Retina (tissue), 1 donor: ENCODE measurements around the gene CAD.
"Not testable (repeated sequence)": the region's sequence is repeated elsewhere in the genome, so short reads cannot be mapped to it uniquely, and the experiment has no call there.

Experiments used
- DNase-seq: peaks from one replicate; pipeline ENCODE4 v3.0.0-alpha.2; 2016

CAD gene

GRCh38 chr2:27217173-27218121, at the start of gene CAD:
Gene CAD, plus strand, starts transcription at chr2:27217369. Its CDS starts 183 bp downstream, at chr2:27217552.
- peak; percentile 88 for DNase-seq

- no peak for DNase-seq
Measured at GRCh38 chr2:27170581-27171337, 46.4 kb upstream of the CAD start.

- no peak for DNase-seq
Measured at GRCh38 chr2:27171351-27171848, 45.8 kb upstream of the CAD start.

GRCh38 chr2:27174638-27175037, 42.5 kb upstream of the CAD start:
- no peak for DNase-seq

- DNase-seq = no peak
Measured at GRCh38 chr2:27175330-27175729, 41.8 kb upstream of the CAD start.

GRCh38 chr2:27175781-27176180, 41.4 kb upstream of the CAD start:
- DNase-seq = not testable (repeated sequence)

GRCh38 chr2:27177441-27178351, 39.5 kb upstream of the CAD start:
- DNase-seq = no peak

- DNase-seq = no peak
Measured at GRCh38 chr2:27178469-27178868, 38.7 kb upstream of the CAD start.

- no peak for DNase-seq
Measured at GRCh38 chr2:27179344-27180000, 37.7 kb upstream of the CAD start.

- DNase-seq = no peak
Measured at GRCh38 chr2:27182346-27182745, 34.8 kb upstream of the CAD start.

- DNase-seq = no peak
Measured at GRCh38 chr2:27184115-27184514, 33.1 kb upstream of the CAD start.

- DNase-seq = no peak
Measured at GRCh38 chr2:27185331-27186026, 31.7 kb upstream of the CAD start.

GRCh38 chr2:27186613-27187345, 30.4 kb upstream of the CAD start:
- DNase-seq = no peak

- DNase-seq = no peak
Measured at GRCh38 chr2:27189989-27190388, 27.2 kb upstream of the CAD start.

- peak; percentile 47 for DNase-seq
Measured at GRCh38 chr2:27191070-27191829, 25.9 kb upstream of the CAD start.

- DNase-seq = no peak
Measured at GRCh38 chr2:27194538-27195354, 22.4 kb upstream of the CAD start.

GRCh38 chr2:27195799-27196198, 21.4 kb upstream of the CAD start:
- not testable (repeated sequence) for DNase-seq

GRCh38 chr2:27198068-27198467, 19.1 kb upstream of the CAD start:
- DNase-seq = not testable (repeated sequence)

GRCh38 chr2:27198627-27199026, 18.5 kb upstream of the CAD start:
- no peak for DNase-seq
